GM18511 (cell line): ENCODE results near the gene PLIN1.
"Not testable (repeated sequence)": the region's sequence is repeated elsewhere in the genome, so short reads cannot be mapped to it uniquely, and the experiment has no call there.

Experiments
- ATAC-seq: cut with Tn5 transposase; IDR thresholded peaks from one replicate; pipeline ENCODE4 v1.9.1; 2021; ENCODE audit warnings: mild to moderate bottlenecking, moderate library complexity; ENCODE audit not compliant: unreplicated experiment

Gene PLIN1, protein sequence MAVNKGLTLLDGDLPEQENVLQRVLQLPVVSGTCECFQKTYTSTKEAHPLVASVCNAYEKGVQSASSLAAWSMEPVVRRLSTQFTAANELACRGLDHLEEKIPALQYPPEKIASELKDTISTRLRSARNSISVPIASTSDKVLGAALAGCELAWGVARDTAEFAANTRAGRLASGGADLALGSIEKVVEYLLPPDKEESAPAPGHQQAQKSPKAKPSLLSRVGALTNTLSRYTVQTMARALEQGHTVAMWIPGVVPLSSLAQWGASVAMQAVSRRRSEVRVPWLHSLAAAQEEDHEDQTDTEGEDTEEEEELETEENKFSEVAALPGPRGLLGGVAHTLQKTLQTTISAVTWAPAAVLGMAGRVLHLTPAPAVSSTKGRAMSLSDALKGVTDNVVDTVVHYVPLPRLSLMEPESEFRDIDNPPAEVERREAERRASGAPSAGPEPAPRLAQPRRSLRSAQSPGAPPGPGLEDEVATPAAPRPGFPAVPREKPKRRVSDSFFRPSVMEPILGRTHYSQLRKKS

DNA sequence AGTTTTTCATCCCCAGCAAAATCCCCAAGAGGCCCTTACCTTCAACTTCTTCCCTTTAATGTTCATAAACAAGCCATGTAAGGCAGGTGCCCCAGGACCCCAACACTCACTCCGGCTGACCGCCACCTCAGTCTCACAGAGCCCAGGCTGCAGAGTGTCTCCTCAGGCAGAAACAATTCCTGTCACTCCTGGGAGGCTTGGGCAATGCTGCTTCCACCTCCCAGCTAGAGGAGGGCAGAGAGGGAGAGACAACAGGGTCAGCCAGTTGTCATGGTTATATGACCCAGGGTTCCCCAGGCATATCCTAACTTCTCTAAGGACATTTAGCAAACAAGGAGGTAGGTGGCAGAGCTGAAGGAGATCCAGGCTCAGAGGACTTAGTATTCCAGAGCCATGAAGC lies at the start of gene PLIN1:
Gene PLIN1 (minus strand): TSS at position 156 of the 400 bp plus-strand sequence. CDS start 1,878 bp downstream, outside the sequence.
- ATAC-seq: no peak

DNA sequence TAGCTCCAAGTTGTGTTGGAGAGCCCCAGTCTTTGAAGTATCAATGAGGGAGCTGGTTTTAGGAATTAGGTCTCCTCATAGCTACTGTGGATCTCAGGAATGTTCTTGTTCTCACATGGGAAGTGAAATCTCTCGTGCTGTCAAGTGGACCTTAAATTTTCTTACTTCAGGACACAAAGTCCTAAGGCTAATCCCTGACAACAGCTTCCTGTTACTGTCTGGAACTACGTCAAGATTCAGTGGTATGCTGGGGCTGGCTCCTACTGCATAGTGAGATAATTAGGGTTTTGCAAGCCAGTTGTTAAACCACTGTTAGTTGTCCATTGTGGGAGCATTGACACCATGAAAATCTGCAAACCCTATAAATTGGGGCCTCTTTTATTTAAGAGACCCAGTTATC lies 49.1 kb upstream of the PLIN1 start:
- ATAC-seq: no peak

DNA sequence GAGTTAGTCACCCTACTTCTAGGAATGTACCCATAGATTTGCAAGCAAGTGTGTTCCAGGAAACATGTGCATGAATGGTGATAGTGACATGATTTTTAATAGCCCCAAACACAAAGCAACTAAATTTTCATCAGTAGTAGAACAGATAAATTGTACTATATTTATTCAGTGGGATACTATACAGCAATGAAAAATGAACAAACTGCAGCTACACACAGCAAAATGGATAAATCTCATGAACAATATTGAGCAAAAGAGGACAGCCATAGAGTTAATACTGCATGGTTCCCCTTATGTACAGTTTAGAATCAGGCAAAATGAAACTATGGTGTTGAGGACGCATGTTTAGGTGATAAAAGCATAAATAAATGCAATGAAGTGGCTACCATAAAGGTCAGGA lies 45.9 kb upstream of the PLIN1 start:
- no peak for ATAC-seq

DNA sequence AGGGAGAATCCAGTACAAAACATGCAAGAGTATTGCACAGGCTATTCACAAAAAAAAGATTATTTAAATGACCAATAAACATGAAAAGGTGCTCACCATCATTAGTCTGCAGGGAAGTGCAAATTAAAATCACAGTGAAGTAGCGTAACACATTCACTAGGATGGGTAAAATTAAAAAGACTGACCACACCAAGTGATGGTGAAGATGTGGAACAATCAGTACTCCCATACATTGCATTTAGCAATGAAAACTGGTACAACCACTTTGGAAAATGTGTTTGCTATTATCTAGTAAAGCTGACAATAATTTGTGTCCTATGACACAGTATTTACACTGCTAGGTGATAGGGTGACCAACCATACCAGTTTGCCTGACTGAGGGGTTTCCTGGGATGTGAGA lies 45.5 kb upstream of the PLIN1 start:
- ATAC-seq: no peak

DNA sequence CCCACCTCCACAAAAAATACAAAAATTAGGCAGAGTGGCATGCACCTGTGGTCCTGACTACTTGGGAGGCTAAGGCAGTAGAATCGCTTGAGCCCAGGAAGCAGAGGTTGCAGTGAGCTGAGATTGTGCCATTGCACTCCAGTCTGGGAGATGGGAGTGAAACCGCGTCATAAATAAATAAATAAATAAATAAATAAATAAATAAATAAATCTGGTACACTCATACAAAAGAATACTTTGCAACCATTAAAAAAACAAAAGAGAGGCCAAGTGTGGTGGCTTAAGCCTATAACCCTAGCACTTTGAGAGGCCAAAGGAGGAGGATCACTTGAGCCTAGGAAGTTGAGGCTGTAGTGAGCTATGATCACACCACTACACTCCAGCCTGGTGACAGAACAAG lies 43.9 kb upstream of the PLIN1 start:
- ATAC-seq: no peak

DNA sequence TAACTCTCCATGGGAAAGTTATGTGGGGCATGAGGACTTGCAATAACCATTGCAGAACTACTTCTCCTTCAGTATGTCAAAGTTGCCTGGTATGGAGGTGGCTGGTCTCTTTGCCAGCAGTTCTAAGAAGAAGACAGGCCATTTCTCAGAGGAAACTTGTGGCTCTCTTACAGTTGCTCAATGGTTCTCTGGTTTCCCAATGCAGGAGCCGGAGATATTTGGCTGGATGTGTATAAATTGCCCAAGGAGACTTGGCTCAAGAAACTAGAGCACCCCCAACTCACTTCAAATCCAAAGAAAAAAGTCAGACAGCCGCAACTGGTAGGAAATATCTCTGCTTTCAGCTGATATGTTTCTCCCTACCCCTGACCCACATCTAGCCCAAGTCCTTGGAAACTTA lies 35.6 kb upstream of the PLIN1 start:
- ATAC-seq: no peak

DNA sequence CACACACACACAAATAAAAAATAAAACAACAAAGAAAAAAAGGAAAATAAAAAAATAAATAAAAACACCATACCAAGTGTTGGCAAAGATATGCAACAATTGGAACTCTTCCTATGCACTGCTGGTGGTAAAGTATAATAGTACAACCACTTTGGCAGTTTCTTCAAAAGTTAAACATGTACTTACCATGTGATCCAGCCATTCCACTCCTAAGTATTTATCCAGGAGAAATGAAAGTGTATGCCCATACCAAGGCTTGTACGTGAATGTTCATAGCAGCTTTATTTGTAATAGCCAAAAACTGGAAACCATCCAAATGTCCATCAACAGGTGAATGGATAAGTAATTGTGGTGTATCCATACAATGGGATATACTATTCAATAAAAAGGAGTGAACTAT lies 28.4 kb upstream of the PLIN1 start:
- no peak for ATAC-seq

DNA sequence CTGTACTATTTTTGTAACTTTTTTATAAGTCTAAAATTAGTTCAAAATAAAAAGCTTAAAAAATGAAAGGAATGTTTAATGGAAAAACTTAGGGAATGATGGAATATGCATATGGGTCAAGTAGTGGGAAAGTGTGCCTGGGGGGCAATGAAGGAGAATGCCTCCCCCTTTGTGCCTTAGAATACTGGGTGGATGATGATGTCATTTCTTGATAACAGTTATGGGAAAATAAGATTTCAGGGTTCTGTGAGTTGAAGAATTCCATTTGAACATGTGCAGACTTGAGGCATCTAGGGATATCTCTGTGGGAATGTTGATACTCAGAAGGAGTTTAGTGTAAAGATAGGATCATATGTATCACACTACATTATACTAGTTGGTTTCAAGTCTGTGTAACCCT lies 25.2 kb upstream of the PLIN1 start:
- no peak for ATAC-seq

DNA sequence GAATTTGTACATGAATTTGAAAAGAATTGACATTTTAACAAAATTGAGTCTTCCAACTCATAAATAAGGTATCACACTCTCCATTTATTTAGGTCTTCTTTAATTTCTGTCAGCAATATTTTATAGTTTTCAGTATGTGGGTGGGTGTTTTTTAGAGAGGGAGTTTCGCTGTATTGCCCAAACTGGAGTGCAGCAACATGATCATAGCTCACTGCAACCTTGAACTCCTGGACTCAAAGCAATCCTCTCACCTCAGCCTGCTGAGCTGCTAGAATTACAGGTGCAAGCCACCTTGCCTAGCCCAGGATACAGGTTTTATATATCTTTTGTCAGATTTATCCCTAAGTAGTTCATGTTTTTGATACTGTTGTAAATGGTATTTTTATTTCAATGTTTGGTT lies 16.0 kb upstream of the PLIN1 start:
- no peak for ATAC-seq

DNA sequence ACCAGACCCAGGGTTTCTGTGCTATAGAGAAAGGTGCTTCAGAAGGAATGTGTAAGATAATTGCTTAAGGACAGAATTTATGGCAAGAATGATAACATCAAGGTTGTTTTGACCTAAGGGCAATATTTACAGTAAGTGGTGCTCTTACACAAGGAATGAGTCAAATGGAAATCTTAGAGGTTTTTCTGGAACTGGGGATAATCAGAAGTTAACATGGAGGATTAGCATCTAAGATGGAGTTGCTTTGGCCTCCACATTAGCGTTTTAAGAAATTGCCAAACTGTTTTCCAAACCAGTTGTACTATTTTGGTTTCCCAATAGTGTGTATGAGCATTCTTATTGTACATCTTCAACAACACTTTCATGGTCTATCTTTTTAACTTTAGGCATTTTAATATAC lies 14.5 kb upstream of the PLIN1 start:
- ATAC-seq: no peak

DNA sequence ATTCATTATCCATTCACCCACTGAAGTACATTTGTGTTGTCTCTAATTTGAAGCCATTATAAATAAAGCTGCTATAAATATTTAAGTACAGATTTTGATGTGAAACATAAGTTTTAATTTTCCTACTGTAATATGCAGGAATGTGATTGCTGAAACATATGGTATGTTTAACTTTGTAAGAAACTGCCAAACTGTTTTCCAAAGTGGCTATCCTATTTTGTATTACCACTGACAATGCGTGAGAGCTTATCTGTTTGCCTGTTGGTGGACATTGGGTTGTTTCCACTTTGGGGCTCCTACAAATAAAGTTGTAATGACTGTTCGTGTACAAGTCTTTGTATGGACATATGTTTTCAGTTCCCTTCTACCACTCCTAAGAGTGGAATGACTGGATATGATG lies 13.9 kb upstream of the PLIN1 start:
- no peak for ATAC-seq

DNA sequence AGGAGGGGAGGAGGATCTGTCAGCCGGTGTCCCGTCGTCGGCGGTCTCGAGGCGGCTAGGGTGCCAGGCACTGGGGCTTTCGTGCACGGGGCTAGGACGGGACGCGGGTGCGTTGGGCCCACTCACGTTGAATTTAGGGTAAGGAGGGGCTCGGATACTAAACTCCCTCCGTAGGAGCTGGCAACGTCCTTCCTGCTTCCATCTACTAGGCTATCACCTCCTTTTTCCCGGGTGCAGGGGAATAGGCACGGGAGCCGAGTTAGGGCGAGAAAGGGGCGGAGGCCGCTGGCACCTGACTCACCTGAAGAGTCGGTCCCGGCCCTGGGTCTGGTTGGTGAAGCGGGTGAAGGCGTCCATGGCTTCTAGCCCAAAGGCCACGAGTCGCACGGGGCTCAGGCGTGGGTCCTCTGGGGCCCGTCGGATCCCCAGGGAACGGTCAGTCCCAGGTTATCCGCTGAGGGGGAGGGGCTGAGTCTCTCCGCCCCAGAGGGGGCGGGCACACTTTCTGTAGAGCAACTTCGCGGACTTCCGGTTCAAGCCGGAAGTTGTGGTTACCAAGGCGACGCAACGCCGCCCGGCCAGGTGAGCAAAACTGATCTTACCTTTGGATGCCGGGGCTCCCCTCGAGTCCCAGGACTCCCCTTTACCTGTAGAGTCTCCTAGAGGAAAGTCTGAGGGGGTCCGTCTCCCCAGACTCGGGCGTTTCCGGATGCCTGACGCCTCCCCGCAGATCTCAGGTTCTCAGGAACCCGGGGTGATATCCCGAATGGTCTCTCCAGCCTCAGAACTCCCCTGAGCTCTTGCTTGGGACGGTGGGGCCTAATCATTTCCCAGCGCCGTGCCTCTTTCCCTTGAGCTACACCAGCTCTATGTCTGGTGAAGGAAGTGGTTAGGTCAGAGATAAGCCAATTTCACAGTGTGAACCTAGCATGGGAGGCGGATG lies 11.4 kb upstream of the PLIN1 start, which contains the start of the genes PEX11A and WDR93:
Gene PEX11A (minus strand): TSS at position 479 of the 943 bp plus-strand sequence. CDS start 122 bp downstream, at position 357.
Gene WDR93 (plus strand): TSS at position 536 of the 943 bp plus-strand sequence. CDS start 10,936 bp downstream, outside the sequence.
- ATAC-seq: peak; percentile 91

DNA sequence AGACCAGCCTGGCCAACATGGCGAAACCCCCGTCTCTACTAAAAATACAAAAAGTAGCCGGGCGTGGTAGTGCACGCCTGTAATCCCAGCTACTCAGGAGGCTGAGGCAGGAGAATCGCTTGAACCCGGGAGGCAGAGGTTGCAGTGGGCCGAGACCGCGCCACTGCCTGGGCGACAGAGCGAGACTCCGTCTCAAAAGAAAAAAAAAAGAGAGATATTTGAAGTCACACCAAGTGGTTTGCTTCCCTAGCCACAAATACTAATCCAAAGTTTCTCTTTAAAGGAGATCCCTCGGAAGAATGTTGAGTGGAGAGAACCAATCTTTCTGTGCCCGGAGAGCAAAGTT lies 10.7 kb upstream of the PLIN1 start:
- not testable (repeated sequence) for ATAC-seq

DNA sequence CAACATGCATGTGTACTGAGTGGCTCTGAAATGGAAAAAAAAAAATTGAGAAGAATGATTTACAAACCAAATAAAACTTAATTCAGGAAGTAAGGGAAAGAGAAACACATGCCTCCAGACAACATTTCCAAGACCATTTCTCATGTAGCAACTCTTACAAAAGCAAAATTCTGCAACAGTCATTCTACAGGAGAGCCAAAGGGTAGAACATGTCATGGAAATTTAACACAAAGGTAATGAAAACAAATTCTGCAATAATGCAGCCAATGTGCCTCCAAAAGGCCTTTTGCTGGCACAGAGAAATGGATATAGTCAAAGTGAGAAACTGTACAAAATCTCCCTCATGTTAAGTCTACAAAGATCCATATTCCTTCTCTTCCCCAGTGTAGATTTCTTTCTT lies 7.4 kb upstream of the PLIN1 start:
- no peak for ATAC-seq

DNA sequence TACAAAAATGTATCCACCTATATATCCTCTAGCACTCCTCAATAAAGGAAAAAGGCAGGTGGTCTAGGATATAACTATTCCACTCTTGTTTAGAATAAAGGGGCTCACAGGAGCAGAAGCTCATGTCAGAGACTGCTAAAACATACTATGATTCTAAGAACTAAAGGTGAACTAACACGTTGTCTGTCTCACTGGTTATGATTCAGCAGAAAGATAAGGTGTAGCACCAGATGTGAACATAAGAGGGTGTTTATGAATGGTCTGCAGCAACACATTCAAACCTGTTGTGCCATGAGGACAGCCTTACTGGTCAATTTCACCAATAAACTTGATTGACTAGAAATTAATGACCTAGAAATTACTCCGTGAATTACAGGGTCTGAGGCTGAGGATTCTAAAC lies 6.8 kb upstream of the PLIN1 start:
- no peak for ATAC-seq

DNA sequence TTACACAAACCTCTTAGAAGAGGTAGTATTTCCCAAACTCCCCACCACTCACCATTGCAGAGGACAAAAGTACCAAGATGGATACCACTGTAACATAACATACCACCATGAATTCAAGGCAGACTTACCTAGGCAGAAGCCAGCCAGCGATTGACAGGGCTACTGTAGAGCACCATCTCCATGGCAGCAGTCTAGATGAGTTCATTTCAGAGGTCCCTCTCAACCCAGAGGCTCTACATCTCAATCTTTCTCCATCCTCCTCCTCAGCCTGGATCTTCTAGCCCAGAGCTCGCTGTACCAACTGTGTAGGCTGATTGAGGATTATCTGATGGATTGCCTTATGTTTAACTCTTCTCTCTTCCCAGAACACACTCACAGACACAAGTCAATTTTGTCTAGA lies 2.0 kb upstream of the PLIN1 start:
- no peak for ATAC-seq

DNA sequence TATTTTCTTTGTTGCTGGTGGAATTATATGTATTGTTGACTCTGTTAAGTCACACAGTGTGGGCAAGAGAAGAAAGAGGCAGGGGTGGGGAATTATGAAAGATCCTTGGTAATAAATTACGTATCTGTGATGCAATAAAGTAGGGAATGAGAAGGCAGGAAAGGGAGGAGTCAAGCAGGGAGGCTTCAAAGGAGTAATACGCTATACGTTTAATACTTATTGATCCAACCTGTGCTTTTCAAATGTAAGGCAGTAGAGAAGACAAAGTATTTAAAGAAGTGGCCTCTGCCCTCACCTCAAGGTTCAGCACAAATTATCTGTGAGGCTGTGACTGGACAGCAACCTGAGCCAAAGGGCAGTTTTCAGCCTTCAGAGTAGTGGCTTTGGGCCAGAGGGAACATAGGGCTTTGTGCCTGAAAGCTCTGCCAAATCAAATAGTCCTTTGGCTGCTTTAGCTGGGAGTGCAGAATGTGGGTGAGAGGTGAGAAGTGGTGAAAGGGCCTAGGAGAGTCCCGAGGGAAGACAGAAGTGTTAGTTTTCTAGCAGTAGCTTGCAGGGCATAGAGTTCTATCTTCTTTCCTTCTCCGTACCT lies 1.2 kb upstream of the PLIN1 start:
- ATAC-seq: no peak

DNA sequence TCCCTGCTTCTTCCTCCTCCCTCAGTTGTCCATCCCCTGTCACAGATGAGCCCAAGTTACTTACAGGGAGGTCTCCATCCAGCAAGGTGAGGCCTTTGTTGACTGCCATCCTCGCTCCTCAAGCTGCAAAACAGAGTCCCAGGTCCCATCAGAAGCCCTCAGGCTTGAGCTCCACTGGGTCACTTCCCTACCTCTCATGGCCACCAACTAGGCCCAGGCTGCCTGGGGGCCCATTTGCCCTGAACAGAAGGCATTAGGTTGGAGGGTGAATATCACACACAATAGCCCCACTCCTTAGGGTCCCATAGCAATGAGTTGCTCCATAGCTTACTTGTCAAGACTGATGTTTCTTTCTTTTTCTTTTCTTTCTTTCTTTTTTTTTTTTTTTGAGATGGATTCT lies 1.8 kb downstream of the PLIN1 start:
- ATAC-seq: no peak

DNA sequence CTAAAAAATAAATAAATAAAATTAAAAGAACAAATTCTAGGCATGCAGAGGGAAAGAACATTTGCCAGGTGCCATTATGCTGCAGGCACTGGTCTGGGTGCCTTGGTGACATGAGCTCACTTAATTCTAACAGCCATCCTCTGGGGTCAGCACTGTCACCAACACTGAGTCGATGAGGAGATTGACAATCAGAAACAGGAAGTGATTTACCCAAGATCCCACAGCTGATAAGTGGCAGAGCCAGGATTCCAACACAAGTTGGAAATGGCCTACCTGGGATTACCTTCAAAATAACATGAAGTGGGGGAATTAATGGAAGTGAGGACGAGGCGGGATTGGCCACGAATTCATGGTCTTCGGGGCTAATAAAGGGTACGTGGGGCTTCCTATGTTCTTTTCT lies 3.6 kb downstream of the PLIN1 start:
- no peak for ATAC-seq

DNA sequence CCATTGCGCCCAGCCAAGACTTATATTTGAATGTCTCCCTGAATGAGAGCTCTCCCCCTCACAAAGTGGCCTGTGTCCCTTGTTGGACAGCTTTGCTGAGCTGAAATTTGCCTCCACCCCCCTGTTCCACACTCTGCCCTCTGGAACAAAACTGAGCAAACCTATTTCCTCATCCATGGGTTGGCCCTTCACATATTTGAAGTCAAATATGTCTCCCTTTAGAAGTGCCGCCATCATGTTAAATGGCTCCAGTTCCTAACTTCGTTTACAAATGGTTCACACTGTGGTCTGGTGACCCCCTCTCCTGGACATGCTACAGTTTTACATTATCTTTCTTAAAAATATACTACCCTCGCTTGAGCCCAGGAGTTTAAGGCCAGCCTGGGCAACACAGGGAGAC lies 4.6 kb downstream of the PLIN1 start:
- ATAC-seq: no peak

DNA sequence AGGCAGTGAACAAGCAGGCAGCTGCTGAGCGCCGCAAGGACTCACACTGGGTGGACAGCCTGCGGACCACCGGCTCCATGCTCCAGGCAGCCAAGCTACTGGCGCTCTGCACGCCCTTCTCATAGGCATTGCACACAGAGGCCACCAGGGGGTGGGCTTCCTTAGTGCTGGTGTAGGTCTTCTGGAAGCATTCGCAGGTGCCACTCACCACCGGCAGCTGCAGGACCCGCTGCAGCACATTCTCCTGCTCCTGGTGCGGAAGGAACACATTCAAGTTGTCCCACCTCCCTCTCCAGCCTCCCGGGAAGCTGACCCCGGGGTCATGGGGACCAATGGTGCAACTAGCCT lies 6.0 kb downstream of the PLIN1 start:
- no peak for ATAC-seq
